ENCODE results near the gene ZNF296.

GRCh38 chr19:45115809-45116615, 39.7 kb upstream of the ZNF296 start:
- TF ChIP-seq CTCF (optimal IDR thresholded peaks at IDR 0.05 in 1 of 3, IDR thresholded peaks at IDR 0.05 in 1 of 3, conservative IDR thresholded peaks at IDR 0.05 in 1 of 3; ENCODE audit: extremely low read depth in 1 of 3, insufficient read depth in 2 of 3, low read length in 3 of 3) (no peak), EZH2 (IDR thresholded peaks at IDR 0.05; ENCODE audit: low read length) (no peak)

Measured in keratinocyte (primary cell).